HCT116 (cell line): Measurements from ENCODE around the gene TBKBP1. TPM values are rescaled to one million over a fixed set of nuclear protein-coding genes. Genes with fewer than 3 reads are reported as not detected.

Experiments
- ATAC-seq: fragments of 200-7000 bp; cut with Tn5 transposase; 2 replicates; pipeline ENCODE4 v1.9.1; 2020; ENCODE audit warnings: mild to moderate bottlenecking, moderate library complexity
- BruUV-seq: library from RNA; stranded (reverse); fragments of 400-500 nt; replicated peaks from 2 replicates; lab custom pipeline; 2021; lab: Mats Ljungman, UMichigan
- CTCF ChIA-PET: fragments of 300-600 bp; sonication (Branson Sonifier 250); formaldehyde crosslinking; loops from one replicate; lab custom pipeline; 2021; ENCODE audit warnings: antibody characterized with exemption; lab: Charles Lee
- POLR2A ChIA-PET: fragments of 300-600, 350-600 bp; sonication (Branson Sonifier 250); formaldehyde crosslinking; loops from one replicate; lab custom pipeline; 2021; ENCODE audit warnings: antibody characterized with exemption; lab: Charles Lee
- RAD21 ChIA-PET, 2 experiments: fragments of 300-600 bp; sonication (Branson Sonifier 250); formaldehyde crosslinking; loops; one replicate each; lab custom pipeline; 2023; ENCODE audit warnings: low total read pairs in 2 of 2; ENCODE audit not compliant: uncharacterized antibody in 2 of 2, unreplicated experiment in 2 of 2, low non-redundant PET in 1 of 2; lab: Charles Lee
- DNase-seq: peaks from one replicate; pipeline ENCODE4 v3.0.0-alpha.2; 2010; ENCODE audit warnings: low read depth, low spot score
- H2AFZ ChIP-seq: fragments of 200-600 bp; shearing (Covaris generic), sonication (generic); 2 replicates; pipeline ENCODE4 v1.6.1; 2017; ENCODE audit warnings: low read depth, mixed run types, mixed read lengths, antibody characterized with exemption, low read length; ENCODE audit not compliant: poor library complexity, severe bottlenecking
- H3K27ac ChIP-seq: 2 replicates; pipeline ENCODE4 v1.5.1; 2012; ENCODE audit warnings: low read depth, low read length
- H3K27me3 ChIP-seq: fragments of 200-600 bp; sonication (generic); 2 replicates; pipeline ENCODE4 v1.6.1; 2016; ENCODE audit warnings: mixed run types, low read length, mixed read lengths; ENCODE audit not compliant: insufficient read depth
- H3K36me3 ChIP-seq, 2 experiments: fragments of 200-500 bp in 1 of 2; fragments of 200-600 bp in 1 of 2; sonication (Bioruptor generic) in 1 of 2; sonication (generic) in 1 of 2; 2 replicates each; pipeline versions ENCODE4 v1.5.1 to v1.6.1; 2014 to 2016; ENCODE audit warnings: low read length in 2 of 2, inconsistent platforms in 1 of 2, mixed read lengths in 1 of 2, mixed run types in 1 of 2; ENCODE audit not compliant: insufficient read depth in 2 of 2, control insufficient read depth in 1 of 2
- H3K4me1 ChIP-seq, 2 experiments: fragments of 200-600 bp in 1 of 2; sonication (generic) in 1 of 2; 2 replicates each; pipeline versions ENCODE4 v1.5.1 to v1.6.1; 2012 to 2017; ENCODE audit warnings: low read length in 2 of 2, inconsistent platforms in 1 of 2, mild to moderate bottlenecking in 1 of 2, mixed read lengths in 1 of 2, mixed run types in 1 of 2, moderate library complexity in 1 of 2; ENCODE audit not compliant: insufficient read depth in 2 of 2, control insufficient read depth in 1 of 2
- H3K4me2 ChIP-seq: fragments of 200-600 bp; sonication (generic); 2 replicates; pipeline ENCODE4 v1.6.1; 2017; ENCODE audit warnings: mixed run types, low read length, mixed read lengths
- H3K4me3 ChIP-seq, 2 experiments: fragments of 200-600 bp in 1 of 2; sonication (generic) in 1 of 2; replicated peaks in 1 of 2; 2 replicates each; pipeline ENCODE4 v1.5.1; 2011 to 2016; ENCODE audit warnings: low read length in 2 of 2, control low read depth in 1 of 2, low read depth in 1 of 2, mild to moderate bottlenecking in 1 of 2, mixed read lengths in 1 of 2, mixed run types in 1 of 2
- H3K79me2 ChIP-seq: fragments of 200-600 bp; sonication (generic); 2 replicates; pipeline ENCODE4 v1.6.1; 2017; ENCODE audit warnings: mild to moderate bottlenecking, mixed run types, low read length, moderate library complexity, mixed read lengths; ENCODE audit not compliant: insufficient read depth
- H3K9ac ChIP-seq: fragments of 200-600 bp; sonication (generic); 2 replicates; pipeline ENCODE4 v1.6.1; 2016; ENCODE audit warnings: low read length, mixed read lengths
- H3K9me2 ChIP-seq: fragments of 200-600 bp; sonication (generic), shearing (Covaris generic); 2 replicates; pipeline ENCODE4 v1.6.1; 2017; ENCODE audit warnings: mixed run types, mild to moderate bottlenecking, moderate library complexity; ENCODE audit not compliant: insufficient read depth
- H3K9me3 ChIP-seq, 2 experiments: fragments of 200-500 bp in 1 of 2; fragments of 200-600 bp in 1 of 2; sonication (Bioruptor generic) in 1 of 2; sonication (generic) in 1 of 2; 2 replicates each; pipeline ENCODE4 v1.6.1; 2014 to 2017; ENCODE audit warnings: low read length in 2 of 2, mixed read lengths in 2 of 2, inconsistent platforms in 1 of 2, low read depth in 1 of 2, mild to moderate bottlenecking in 1 of 2, mixed run types in 1 of 2, moderate library complexity in 1 of 2; ENCODE audit not compliant: control insufficient read depth in 1 of 2, insufficient read depth in 1 of 2
- H4K20me1 ChIP-seq: fragments of 200-600 bp; sonication (generic), shearing (Covaris generic); 2 replicates; pipeline ENCODE4 v1.6.1; 2017; ENCODE audit warnings: mixed run types, mild to moderate bottlenecking, moderate library complexity; ENCODE audit not compliant: insufficient read depth
- CBX3 ChIP-seq: IDR thresholded peaks from 2 replicates; pipeline ENCODE4 v1.6.1; 2012; ENCODE audit warnings: low read depth
- FOSL1 ChIP-seq: IDR thresholded peaks from 2 replicates; pipeline ENCODE4 v1.6.1; 2012; ENCODE audit warnings: low read depth
- JUND ChIP-seq: IDR thresholded peaks from 2 replicates; pipeline ENCODE4 v1.6.1; 2012
- SRF ChIP-seq: IDR thresholded peaks from 2 replicates; pipeline ENCODE4 v1.6.1; 2012; ENCODE audit warnings: low read depth
- intact Hi-C: fragments of 100-400 bp; cut with micrococcal nuclease; formaldehyde crosslinking; loops from 2 replicates; pipeline ENCODE4 v1.10.0; 2022
- total RNA-seq: library from RNA; stranded (reverse); gene quantifications from one replicate; pipeline ENCODE4 v1.2.1, GENCODE V29; 2021; ENCODE audit not compliant: unreplicated experiment
- TF ChIP-seq, protein P1 (sequence below), 3 experiments: fragments of 200-600 bp in 1 of 3; sonication (generic) in 1 of 3; IDR thresholded peaks in 2 of 3; conservative IDR thresholded peaks in 1 of 3; 2 replicates each; pipeline ENCODE4 v1.5.1; 2012 to 2017; ENCODE audit warnings: low read depth in 2 of 3, low read length in 2 of 3, antibody characterized with exemption in 1 of 3, borderline replicate concordance in 1 of 3, control low read depth in 1 of 3, mild to moderate bottlenecking in 1 of 3, mixed read lengths in 1 of 3, mixed run types in 1 of 3, moderate library complexity in 1 of 3; ENCODE audit not compliant: insufficient read depth in 1 of 3

The TBKBP1 gene
- total RNA-seq, 1 experiment from 2014 or later, result 12.4 TPM

GRCh38 chr17:47685556-47686275, 8.2 kb upstream of the TBKBP1 start:
- Histone ChIP-seq H3K79me2 (peaks cover under 1% of the 10 kb centered on the region; the same call in 1 of the 2 replicates), H3K4me1 (peaks cover 5 to 17% of the 10 kb centered on the region in 2 experiments; a peak in 3 of 4 replicates), H3K9me3 (no peaks in the 10 kb centered on the region), H3K36me3 (peaks cover 37 to 47% of the 10 kb centered on the region in 2 experiments), H3K27me3 (no peaks in the 10 kb centered on the region), H3K9ac (no peak overlapping the region), H3K9me2 (no peaks in the 10 kb centered on the region), H3K4me3 (no peak overlapping the region), H3K27ac (no peak overlapping the region), H2AFZ (no peak overlapping the region), H4K20me1 (peaks cover 14% of the 10 kb centered on the region; the same call in 1 of the 2 replicates), H3K4me2 (no peak overlapping the region)
- ChIA-PET CTCF (no interaction called here), POLR2A (no interaction called here), RAD21 (no interaction called here)
- TF ChIP-seq CBX3, result no peak
- BruUV-seq, result no TSS peak
- intact Hi-C loops, result no loop called here
- DNase-seq, result no peak
- ATAC-seq, result no peak

- Histone ChIP-seq H3K27ac (no peak overlapping the region), H3K4me3 (no peak overlapping the region), H2AFZ (no peak overlapping the region), H3K79me2 (no peaks in the 10 kb centered on the region), H3K4me2 (no peak overlapping the region), H3K36me3 (peaks cover 33 to 43% of the 10 kb centered on the region in 2 experiments; a peak in 3 of 4 replicates), H4K20me1 (peaks cover 14% of the 10 kb centered on the region; the same call in 1 of the 2 replicates), H3K9ac (no peak overlapping the region), H3K9me2 (no peaks in the 10 kb centered on the region), H3K4me1 (peaks cover 5 to 17% of the 10 kb centered on the region in 2 experiments; a peak in 3 of 4 replicates), H3K27me3 (no peaks in the 10 kb centered on the region), H3K9me3 (no peaks in the 10 kb centered on the region)
- no peak for ATAC-seq
- BruUV-seq, result no TSS peak
- TF ChIP-seq FOSL1, result no peak
- TF ChIP-seq SRF, result no peak
- TF ChIP-seq, protein P1, sequence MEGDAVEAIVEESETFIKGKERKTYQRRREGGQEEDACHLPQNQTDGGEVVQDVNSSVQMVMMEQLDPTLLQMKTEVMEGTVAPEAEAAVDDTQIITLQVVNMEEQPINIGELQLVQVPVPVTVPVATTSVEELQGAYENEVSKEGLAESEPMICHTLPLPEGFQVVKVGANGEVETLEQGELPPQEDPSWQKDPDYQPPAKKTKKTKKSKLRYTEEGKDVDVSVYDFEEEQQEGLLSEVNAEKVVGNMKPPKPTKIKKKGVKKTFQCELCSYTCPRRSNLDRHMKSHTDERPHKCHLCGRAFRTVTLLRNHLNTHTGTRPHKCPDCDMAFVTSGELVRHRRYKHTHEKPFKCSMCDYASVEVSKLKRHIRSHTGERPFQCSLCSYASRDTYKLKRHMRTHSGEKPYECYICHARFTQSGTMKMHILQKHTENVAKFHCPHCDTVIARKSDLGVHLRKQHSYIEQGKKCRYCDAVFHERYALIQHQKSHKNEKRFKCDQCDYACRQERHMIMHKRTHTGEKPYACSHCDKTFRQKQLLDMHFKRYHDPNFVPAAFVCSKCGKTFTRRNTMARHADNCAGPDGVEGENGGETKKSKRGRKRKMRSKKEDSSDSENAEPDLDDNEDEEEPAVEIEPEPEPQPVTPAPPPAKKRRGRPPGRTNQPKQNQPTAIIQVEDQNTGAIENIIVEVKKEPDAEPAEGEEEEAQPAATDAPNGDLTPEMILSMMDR (IDR thresholded peaks at IDR 0.05 in 2 of 3, conservative IDR thresholded peaks at IDR 0.05 in 1 of 3; ENCODE audit: borderline replicate concordance in 1 of 3, insufficient read depth in 1 of 3, low read depth in 2 of 3, low read length in 2 of 3), result no peak
- TF ChIP-seq JUND, result peak; percentile 18; the same call in 1 of the 2 replicates
- ChIA-PET POLR2A (no interaction called here), RAD21 (no interaction called here), CTCF (no interaction called here)
- intact Hi-C loops, result no loop called here
- DNase-seq, result no peak
Measured at GRCh38 chr17:47686276-47686635, 7.7 kb upstream of the TBKBP1 start.
